GM12878 (cell line): ENCODE data around the gene HIVEP3. TPM values are rescaled to one million over a fixed set of nuclear protein-coding genes. Genes with fewer than 3 reads are reported as not detected.

ENCODE experiments used
- ATAC-seq: fragments of 200-7000 bp; cut with Tn5 transposase; 3 replicates; pipeline ENCODE4 v1.9.1; 2020; ENCODE audit warnings: mild to moderate bottlenecking, moderate library complexity
- BruUV-seq: library from RNA; stranded (reverse); fragments of 400-500 nt; replicated peaks from 2 replicates; lab custom pipeline; 2021; lab: Mats Ljungman, UMichigan
- CTCF ChIA-PET: fragments of 300-600 bp; sonication (Branson Sonifier 250); formaldehyde crosslinking; extraction: SDS; loops from one replicate; lab custom pipeline; 2021; ENCODE audit warnings: inconsistent platforms; lab: Yijun Ruan, JAX
- POLR2A ChIA-PET: fragments of 350-600 bp; formaldehyde crosslinking; extraction: SDS; loops from one replicate; lab custom pipeline; 2021; ENCODE audit warnings: inconsistent platforms; lab: Charles Lee
- RAD21 ChIA-PET: fragments of 300-600 bp; sonication (Branson Sonifier 250); formaldehyde crosslinking; loops from one replicate; lab custom pipeline; 2023; ENCODE audit warnings: antibody characterized with exemption; ENCODE audit not compliant: unreplicated experiment; lab: Charles Lee
- SMC1A ChIA-PET: fragments of 300-600 bp; sonication (Branson Sonifier 250); formaldehyde crosslinking; loops from one replicate; lab custom pipeline; 2023; ENCODE audit not compliant: unreplicated experiment, uncharacterized antibody; lab: Charles Lee
- DNase-seq: peaks from one replicate; pipeline ENCODE4 v3.0.0-alpha.2; 2011; ENCODE audit warnings: low read depth, low spot score
- FAIRE-seq: peaks from 3 replicates; lab custom pipeline; 2011; peaks lifted over from hg19 to GRCh38; lab: Jason Lieb, UNC
- H2AFZ ChIP-seq: 2 replicates; pipeline ENCODE4 v1.6.0; 2011; ENCODE audit warnings: low read depth, low read length, control low read depth; ENCODE audit not compliant: control insufficient read depth
- H3K27ac ChIP-seq: 2 replicates; pipeline ENCODE4 v1.5.1; 2011; ENCODE audit warnings: control low read depth; ENCODE audit not compliant: control insufficient read depth, insufficient read depth
- H3K27me3 ChIP-seq, 2 experiments: replicated peaks in 1 of 2; 2 replicates each; pipeline versions ENCODE4 v1.6.0 to v1.6.1; 2011; ENCODE audit warnings: low read length in 1 of 2; ENCODE audit not compliant: control insufficient read depth in 2 of 2, insufficient read depth in 2 of 2
- H3K36me3 ChIP-seq, 2 experiments: 2 replicates each; pipeline ENCODE4 v1.5.1; 2011; ENCODE audit warnings: low read length in 1 of 2; ENCODE audit not compliant: control insufficient read depth in 2 of 2, insufficient read depth in 2 of 2
- H3K4me1 ChIP-seq: 2 replicates; pipeline ENCODE4 v1.6.1; 2011; ENCODE audit warnings: mild to moderate bottlenecking, low read length, moderate library complexity, mixed read lengths; ENCODE audit not compliant: control insufficient read depth, insufficient read depth
- H3K4me2 ChIP-seq: 2 replicates; pipeline ENCODE4 v1.6.0; 2011; ENCODE audit warnings: control low read depth; ENCODE audit not compliant: control insufficient read depth, insufficient read depth
- H3K4me3 ChIP-seq: fragments of 200-600 bp; sonication (generic); 2 replicates; pipeline ENCODE4 v1.5.1; 2016
- H3K79me2 ChIP-seq: 2 replicates; pipeline ENCODE4 v1.6.0; 2011; ENCODE audit warnings: low read length; ENCODE audit not compliant: control insufficient read depth, insufficient read depth
- H3K9ac ChIP-seq: 2 replicates; pipeline ENCODE4 v1.8.0; 2011; ENCODE audit warnings: low read length, control low read depth, mixed read lengths; ENCODE audit not compliant: control insufficient read depth, insufficient read depth
- H3K9me3 ChIP-seq: replicated peaks from 3 replicates; pipeline ENCODE4 v1.5.1; 2011; ENCODE audit warnings: mild to moderate bottlenecking, low read length; ENCODE audit not compliant: control insufficient read depth, insufficient read depth
- H4K20me1 ChIP-seq: 2 replicates; pipeline ENCODE4 v1.6.0; 2011; ENCODE audit not compliant: control insufficient read depth, insufficient read depth
- MTA2 ChIP-seq: fragments of 450-650 bp; IDR thresholded peaks from 2 replicates; pipeline ENCODE4 v1.6.1; 2016; ENCODE audit warnings: low read depth, mild to moderate bottlenecking, moderate library complexity
- REST ChIP-seq: IDR thresholded peaks from 2 replicates; pipeline ENCODE4 v1.6.1; 2012; ENCODE audit warnings: mild to moderate bottlenecking, low read depth, low read length
- WRNIP1 ChIP-seq: IDR thresholded peaks from 2 replicates; pipeline ENCODE4 v1.6.1; 2011; ENCODE audit warnings: low read depth, low read length, improper control_type of control experiment, borderline replicate concordance
- YY1 ChIP-seq: IDR thresholded peaks from 2 replicates; pipeline ENCODE4 v1.6.1; 2011; ENCODE audit warnings: low read depth, mild to moderate bottlenecking, low read length
- WGBS: methylation state at CpG from one replicate; pipeline ENCODE4 v1.1.6; 2016; ENCODE audit warnings: low lambda C conversion rate; ENCODE audit not compliant: insufficient replicate concordance, insufficient coverage; ENCODE audit errors: missing lambda C conversion rate; 5-methylcytosine and 5-hydroxymethylcytosine counted together
- in situ Hi-C: fragments of 300-500 bp; cut with MboI; formaldehyde crosslinking; loops from 9 replicates; pipeline ENCODE4 v1.14.3; 2018; ENCODE audit warnings: mixed read lengths
- intact Hi-C: fragments of 100-400 bp; cut with micrococcal nuclease; formaldehyde crosslinking; loops from one replicate; pipeline ENCODE4 v1.14.2; 2022; ENCODE audit not compliant: unreplicated experiment
- polyA plus RNA-seq, 11 experiments: library from polyadenylated mRNA; depleted of rRNA in 4 of 11; unstranded in 6 of 11; stranded (reverse) in 5 of 11; fragments of >200 nt; fragmentation: Nextera tagmentation in 4 of 11; fragmentation: Illumina TruSeq in 1 of 11; extraction: Ambion mirVana in 4 of 11; extraction: Trizol in 1 of 11; gene quantifications; 1 replicate in 1 of 11; 2 replicates in 10 of 11; pipeline versions ENCODE4 v1.2.1 to v1.2.3, GENCODE V29; 2011 to 2016; ENCODE audit warnings: inconsistent platforms in 2 of 11, missing spikeins in 2 of 11, low read depth in 1 of 11
- total RNA-seq, 4 experiments: library from RNA; depleted of rRNA in 3 of 4; stranded (reverse); fragments of >200 nt in 3 of 4; fragmentation: Illumina TruSeq in 1 of 4; extraction: Trizol in 1 of 4; gene quantifications; 2 replicates each; pipeline versions ENCODE4 v1.2.1 to v1.2.3, GENCODE V29; 2013 to 2021

HIVEP3 gene
- total and polyA plus RNA-seq, 10 of the 15 experiments (the other 5 are each of a cell fraction or from before 2014, with no cell fraction given) = 1.8 to 13.6 (median 3.8) TPM

GRCh38 chr1:41638086-41639024 lies 280.4 kb downstream of the HIVEP3 start:
- ChIA-PET CTCF (interaction anchor here (1.0 kb wide), 1 partner anchor 19 kb away, joined by 4 read pairs; no protein-coding TSS in a partner anchor), POLR2A (interaction anchor here (0.9 to 3.5 kb wide), 5 partner anchors 15 to 81 kb away, joined by 3 to 15 read pairs (median 3); no protein-coding TSS in a partner anchor), RAD21 (interaction anchor here (0.6 to 7.0 kb wide), 3 partner anchors 15 to 28 kb away, joined by 3 to 83 read pairs (median 4); no protein-coding TSS in a partner anchor)
- no peak overlapping the region for H3K9ac ChIP-seq
- ATAC-seq = no peak
- DNase-seq = no peak
- peaks cover 43% of the 10 kb centered on the region for H3K4me1 ChIP-seq
- peak overlapping the region; percentile 86 for H3K4me2 ChIP-seq
- peak overlapping the region; percentile 54 for H3K27ac ChIP-seq
- no peaks in the 10 kb centered on the region for H4K20me1 ChIP-seq
- no TSS peak for BruUV-seq
- 68% methylated on average over 4 of the region's 4 CpGs for WGBS
- H2AFZ ChIP-seq = no peak overlapping the region
- no peaks in the 10 kb centered on the region for H3K27me3 ChIP-seq
- no peaks in the 10 kb centered on the region; a peak in 1 of 4 replicates for H3K36me3 ChIP-seq
- no peak overlapping the region for H3K4me3 ChIP-seq
- intact Hi-C loops = no loop called here
- in situ Hi-C loops = no loop called here
- TF ChIP-seq WRNIP1 (no peak), MTA2 (0 out of 2 replicates have a peak, but pooled peaks have one; percentile 15), REST (peak; percentile 66; the same call in 1 of the 2 replicates), YY1 (no peak)
- TF ChIP-seq, all 136 proteins: peak for 2
- SMC1A ChIA-PET = interaction anchor here (1.0 to 8.1 kb wide), 7 partner anchors 15 to 64 kb away, joined by 3 to 102 read pairs (median 3); no protein-coding TSS in a partner anchor
- peaks cover 1% of the 10 kb centered on the region; the same call in 1 of the 2 replicates for H3K79me2 ChIP-seq
- H3K9me3 ChIP-seq = no peaks in the 10 kb centered on the region
- FAIRE-seq = no peak
